ENCODE results near the gene ADGRG6. TPM values are rescaled to one million over a fixed set of nuclear protein-coding genes. Genes with fewer than 3 reads are reported as not detected.

ADGRG6 gene
- total and polyA plus RNA-seq, 9 of the 15 experiments (the other 6 are each of a cell fraction or from before 2014, with no cell fraction given) = under 0.01 to 0.11 (median 0.05) TPM; not detected in 5

- ChIA-PET CTCF (ENCODE audit: low intra/inter-chr PET ratio) (interaction anchor here (0.6 kb wide), 2 partner anchors 67 to 78 kb away, joined by 3 to 4 read pairs; no protein-coding TSS in a partner anchor), POLR2A (interaction anchor here (0.7 kb wide), 1 partner anchor 93 kb away, joined by 3 read pairs; no protein-coding TSS in a partner anchor)
- Histone ChIP-seq H3K4me2 (ENCODE audit: insufficient read depth, low read length) (no peak overlapping the region), H4K20me1 (replicated peaks; ENCODE audit: control insufficient read depth, insufficient read depth, low read length) (no peaks in the 10 kb centered on the region), H3K4me3 (no peak overlapping the region), H3K79me2 (ENCODE audit: control insufficient read depth, insufficient read depth, low read length) (no peaks in the 10 kb centered on the region), H3K9me1 (ENCODE audit: control insufficient read depth, insufficient read depth, low read length) (no peaks in the 10 kb centered on the region), H3K9ac (ENCODE audit: insufficient read depth in 1 of 2, low read depth in 2 of 2, low read length in 2 of 2) (no peak overlapping the region), H3K36me3 (ENCODE audit: control insufficient read depth, insufficient read depth, low read length) (no peaks in the 10 kb centered on the region), H3K27ac (ENCODE audit: extremely low read depth, low read depth, low read length) (no peak overlapping the region), H3K27me3 (ENCODE audit: control insufficient read depth in 2 of 2, insufficient read depth in 2 of 2, low read length in 2 of 2) (no peaks in the 10 kb centered on the region), H2AFZ (ENCODE audit: low read depth, low read length) (no peak overlapping the region), H3K9me3 (replicated peaks; ENCODE audit: control insufficient read depth, insufficient read depth, low read depth, low read length) (no peaks in the 10 kb centered on the region), H3K4me1 (replicated peaks in 1 of 2; ENCODE audit: control insufficient read depth in 2 of 2, insufficient read depth in 2 of 2, low read length in 2 of 2) (no peaks in the 10 kb centered on the region)
- no TSS peak for BruUV-seq (replicated peaks)
- DNase-seq (ENCODE audit: extremely low read depth in 1 of 4, low spot score in 3 of 4) (no peak), ATAC-seq (no peak), FAIRE-seq (no peak)
- intact Hi-C loops (cut with micrococcal nuclease) (no loop called here), in situ Hi-C loops (cut with MboI) (no loop called here)
- WGBS (ENCODE audit: insufficient coverage, low coverage, missing lambda C conversion rate) = 0% methylated on average over 2 of the region's 2 CpGs
- TF ChIP-seq FIP1L1 (IDR thresholded peaks at IDR 0.05; ENCODE audit: low read depth, low read length, poor library complexity, severe bottlenecking) (no peak), ARID3A (IDR thresholded peaks at IDR 0.05; ENCODE audit: borderline replicate concordance, low read depth, low read length) (no peak), BHLHE40 (IDR thresholded peaks at IDR 0.05; ENCODE audit: low read length) (no peak), FOXP1 (CRISPR knock-in tag; IDR thresholded peaks at IDR 0.05) (no peak), U2AF1 (optimal IDR thresholded peaks at IDR 0.05; ENCODE audit: low read depth, low read length) (no peak), MEF2A (IDR thresholded peaks at IDR 0.05; ENCODE audit: control insufficient read depth, low read depth, low read length) (no peak), NR3C1 (CRISPR knock-in tag; IDR thresholded peaks at IDR 0.05) (no peak), SMAD3 (CRISPR knock-in tag; conservative IDR thresholded peaks at IDR 0.05) (no peak), NR2C1 (IDR thresholded peaks at IDR 0.05) (no peak), NR2C1 (tag; IDR thresholded peaks at IDR 0.05) (no peak), EWSR1 (IDR thresholded peaks at IDR 0.05; ENCODE audit: borderline replicate concordance, low read depth, partially characterized antibody) (no peak), PYGO2 (tag; IDR thresholded peaks at IDR 0.05) (no peak), CEBPG (CRISPR knock-in tag; IDR thresholded peaks at IDR 0.05) (no peak), CEBPG (tag; conservative IDR thresholded peaks at IDR 0.05 in 1 of 2, IDR thresholded peaks at IDR 0.05 in 1 of 2) (no peak), IRF9 (tag; IDR thresholded peaks at IDR 0.05) (no peak)
- TF ChIP-seq, protein P1, sequence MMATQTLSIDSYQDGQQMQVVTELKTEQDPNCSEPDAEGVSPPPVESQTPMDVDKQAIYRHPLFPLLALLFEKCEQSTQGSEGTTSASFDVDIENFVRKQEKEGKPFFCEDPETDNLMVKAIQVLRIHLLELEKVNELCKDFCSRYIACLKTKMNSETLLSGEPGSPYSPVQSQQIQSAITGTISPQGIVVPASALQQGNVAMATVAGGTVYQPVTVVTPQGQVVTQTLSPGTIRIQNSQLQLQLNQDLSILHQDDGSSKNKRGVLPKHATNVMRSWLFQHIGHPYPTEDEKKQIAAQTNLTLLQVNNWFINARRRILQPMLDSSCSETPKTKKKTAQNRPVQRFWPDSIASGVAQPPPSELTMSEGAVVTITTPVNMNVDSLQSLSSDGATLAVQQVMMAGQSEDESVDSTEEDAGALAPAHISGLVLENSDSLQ (IDR thresholded peaks at IDR 0.05) = no peak
- TF ChIP-seq, protein P2, sequence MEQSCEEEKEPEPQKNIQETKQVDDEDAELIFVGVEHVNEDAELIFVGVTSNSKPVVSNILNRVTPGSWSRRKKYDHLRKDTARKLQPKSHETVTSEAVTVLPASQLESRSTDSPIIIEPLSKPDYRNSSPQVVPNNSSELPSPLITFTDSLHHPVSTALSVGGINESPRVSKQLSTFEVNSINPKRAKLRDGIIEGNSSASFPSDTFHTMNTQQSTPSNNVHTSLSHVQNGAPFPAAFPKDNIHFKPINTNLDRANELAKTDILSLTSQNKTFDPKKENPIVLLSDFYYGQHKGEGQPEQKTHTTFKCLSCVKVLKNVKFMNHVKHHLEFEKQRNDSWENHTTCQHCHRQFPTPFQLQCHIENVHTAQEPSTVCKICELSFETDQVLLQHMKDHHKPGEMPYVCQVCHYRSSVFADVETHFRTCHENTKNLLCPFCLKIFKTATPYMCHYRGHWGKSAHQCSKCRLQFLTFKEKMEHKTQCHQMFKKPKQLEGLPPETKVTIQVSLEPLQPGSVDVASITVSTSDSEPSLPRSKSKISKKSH (CRISPR knock-in tag; IDR thresholded peaks at IDR 0.05) = no peak
Measured at GRCh38 chr6:142359271-142359960, 57.6 kb downstream of the ADGRG6 start.
